Activated naive CD8-positive, alpha-beta T cell treated with anti-CD3 and anti-CD28 coated beads for 36 hours (primary cell): ENCODE measurements around the gene DOLPP1. TPM values are rescaled to one million over a fixed set of nuclear protein-coding genes. Genes with fewer than 3 reads are reported as not detected.
A peak's percentile ranks its signal among the peaks of the same experiment; 100 is the strongest.

ENCODE experiments used
- DNase-seq: peaks from one replicate; pipeline ENCODE4 v3.0.0; 2021
- H3K27ac Mint-ChIP-seq: one replicate; pipeline ENCODE4 v1.8.0; 2022; ENCODE audit warnings: mild to moderate bottlenecking, moderate library complexity, mixed read lengths
- H3K27me3 Mint-ChIP-seq: one replicate; pipeline ENCODE4 v1.8.0; 2022; ENCODE audit warnings: mild to moderate bottlenecking, mixed read lengths
- H3K36me3 Mint-ChIP-seq: one replicate; pipeline ENCODE4 v1.8.0; 2021; ENCODE audit warnings: mild to moderate bottlenecking, mixed read lengths
- H3K4me1 Mint-ChIP-seq: one replicate; pipeline ENCODE4 v1.8.0; 2021; ENCODE audit warnings: mixed read lengths
- H3K4me3 Mint-ChIP-seq: one replicate; pipeline ENCODE4 v1.8.0; 2022; ENCODE audit warnings: mild to moderate bottlenecking, moderate library complexity, mixed read lengths
- H3K9me3 Mint-ChIP-seq: one replicate; pipeline ENCODE4 v1.8.0; 2022; ENCODE audit warnings: mixed read lengths
- total RNA-seq, 2 experiments: library from RNA; stranded (reverse); gene quantifications; one replicate each; pipeline ENCODE4 v1.2.3, GENCODE V29; 2021

DOLPP1 gene
- total RNA-seq, 2 experiments from 2014 or later: 17.7 to 20.8 TPM

GRCh38 chr9:129095908-129096307, 15.0 kb downstream of the DOLPP1 start:
- H3K27me3 Mint-ChIP-seq: no peaks in the 10 kb centered on the region
- no peaks in the 10 kb centered on the region for H3K9me3 Mint-ChIP-seq
- H3K27ac Mint-ChIP-seq: no peak overlapping the region
- DNase-seq: no peak
- no peak overlapping the region for H3K4me3 Mint-ChIP-seq
- H3K4me1 Mint-ChIP-seq: no peaks in the 10 kb centered on the region
- no peaks in the 10 kb centered on the region for H3K36me3 Mint-ChIP-seq

GRCh38 chr9:129097671-129098306, 16.9 kb downstream of the DOLPP1 start:
- H3K27ac Mint-ChIP-seq: no peak overlapping the region

GRCh38 chr9:129098328-129098727, 17.4 kb downstream of the DOLPP1 start:
- H3K27me3 Mint-ChIP-seq: no peaks in the 10 kb centered on the region
- no peak overlapping the region for H3K4me3 Mint-ChIP-seq
- H3K9me3 Mint-ChIP-seq: no peaks in the 10 kb centered on the region
- no peaks in the 10 kb centered on the region for H3K36me3 Mint-ChIP-seq
- H3K27ac Mint-ChIP-seq: no peak overlapping the region
- H3K4me1 Mint-ChIP-seq: no peaks in the 10 kb centered on the region
- DNase-seq: no peak

More at GRCh38 chr9:129097671-129098306, 16.9 kb downstream of the DOLPP1 start:
- no peaks in the 10 kb centered on the region for H3K4me1 Mint-ChIP-seq
- H3K36me3 Mint-ChIP-seq: no peaks in the 10 kb centered on the region
- DNase-seq: no peak
- H3K9me3 Mint-ChIP-seq: no peaks in the 10 kb centered on the region
- H3K27me3 Mint-ChIP-seq: no peaks in the 10 kb centered on the region
- no peak overlapping the region for H3K4me3 Mint-ChIP-seq

- Mint-ChIP-seq H3K9me3 (no peaks in the 10 kb centered on the region), H3K27ac (no peak overlapping the region), H3K27me3 (no peaks in the 10 kb centered on the region), H3K4me3 (no peak overlapping the region), H3K4me1 (no peaks in the 10 kb centered on the region), H3K36me3 (no peaks in the 10 kb centered on the region)
- DNase-seq: no peak
Measured at GRCh38 chr9:129100383-129101169, 19.7 kb downstream of the DOLPP1 start.

GRCh38 chr9:129101279-129101678, 20.4 kb downstream of the DOLPP1 start:
- no peaks in the 10 kb centered on the region for H3K36me3 Mint-ChIP-seq
- no peak for DNase-seq
- no peak overlapping the region for H3K4me3 Mint-ChIP-seq
- H3K27ac Mint-ChIP-seq: no peak overlapping the region
- no peaks in the 10 kb centered on the region for H3K9me3 Mint-ChIP-seq
- no peaks in the 10 kb centered on the region for H3K27me3 Mint-ChIP-seq
- H3K4me1 Mint-ChIP-seq: no peaks in the 10 kb centered on the region

- Mint-ChIP-seq H3K27ac (no peak overlapping the region), H3K4me3 (no peak overlapping the region), H3K4me1 (no peaks in the 10 kb centered on the region), H3K36me3 (no peaks in the 10 kb centered on the region), H3K9me3 (no peaks in the 10 kb centered on the region), H3K27me3 (no peaks in the 10 kb centered on the region)
- DNase-seq: no peak
Measured at GRCh38 chr9:129102095-129102525, 21.2 kb downstream of the DOLPP1 start.

GRCh38 chr9:129102791-129103594, 22.1 kb downstream of the DOLPP1 start:
- Mint-ChIP-seq H3K9me3 (no peaks in the 10 kb centered on the region), H3K4me1 (no peaks in the 10 kb centered on the region), H3K27ac (no peak overlapping the region), H3K36me3 (no peaks in the 10 kb centered on the region), H3K4me3 (no peak overlapping the region), H3K27me3 (no peaks in the 10 kb centered on the region)
- no peak for DNase-seq

- no peaks in the 10 kb centered on the region for H3K27me3 Mint-ChIP-seq
- H3K4me1 Mint-ChIP-seq: no peaks in the 10 kb centered on the region
- H3K36me3 Mint-ChIP-seq: no peaks in the 10 kb centered on the region
- no peak for DNase-seq
- no peak overlapping the region for H3K4me3 Mint-ChIP-seq
- no peak overlapping the region for H3K27ac Mint-ChIP-seq
- no peaks in the 10 kb centered on the region for H3K9me3 Mint-ChIP-seq
Measured at GRCh38 chr9:129103595-129103965, 22.7 kb downstream of the DOLPP1 start.

GRCh38 chr9:129104051-129104450, 23.1 kb downstream of the DOLPP1 start:
- Mint-ChIP-seq H3K36me3 (no peaks in the 10 kb centered on the region), H3K4me3 (no peak overlapping the region), H3K27ac (no peak overlapping the region), H3K9me3 (no peaks in the 10 kb centered on the region), H3K4me1 (no peaks in the 10 kb centered on the region), H3K27me3 (no peaks in the 10 kb centered on the region)
- no peak for DNase-seq

- Mint-ChIP-seq H3K36me3 (no peaks in the 10 kb centered on the region), H3K4me1 (peaks cover 10% of the 10 kb centered on the region), H3K9me3 (no peaks in the 10 kb centered on the region), H3K4me3 (no peak overlapping the region), H3K27ac (no peak overlapping the region), H3K27me3 (no peaks in the 10 kb centered on the region)
- no peak for DNase-seq
Measured at GRCh38 chr9:129105857-129106694, 25.2 kb downstream of the DOLPP1 start.

GRCh38 chr9:129107651-129108050, 26.7 kb downstream of the DOLPP1 start:
- DNase-seq: no peak
- peaks cover 13% of the 10 kb centered on the region for H3K4me1 Mint-ChIP-seq
- no peak overlapping the region for H3K4me3 Mint-ChIP-seq
- H3K36me3 Mint-ChIP-seq: no peaks in the 10 kb centered on the region
- no peaks in the 10 kb centered on the region for H3K27me3 Mint-ChIP-seq
- H3K27ac Mint-ChIP-seq: no peak overlapping the region
- no peaks in the 10 kb centered on the region for H3K9me3 Mint-ChIP-seq

GRCh38 chr9:129108083-129108804, 27.3 kb downstream of the DOLPP1 start:
- no peaks in the 10 kb centered on the region for H3K27me3 Mint-ChIP-seq
- no peak overlapping the region for H3K27ac Mint-ChIP-seq
- H3K4me3 Mint-ChIP-seq: peak overlapping the region; percentile 8
- DNase-seq: no peak
- peaks cover 14% of the 10 kb centered on the region for H3K4me1 Mint-ChIP-seq
- H3K36me3 Mint-ChIP-seq: no peaks in the 10 kb centered on the region
- H3K9me3 Mint-ChIP-seq: no peaks in the 10 kb centered on the region

GRCh38 chr9:129108805-129109536, 28.1 kb downstream of the DOLPP1 start:
- Mint-ChIP-seq H3K27ac (no peak overlapping the region), H3K9me3 (no peaks in the 10 kb centered on the region), H3K36me3 (no peaks in the 10 kb centered on the region), H3K27me3 (no peaks in the 10 kb centered on the region), H3K4me3 (peak overlapping the region; percentile 67), H3K4me1 (peaks cover 21% of the 10 kb centered on the region)
- no peak for DNase-seq

- peaks cover 24% of the 10 kb centered on the region for H3K4me1 Mint-ChIP-seq
- no peak overlapping the region for H3K27ac Mint-ChIP-seq
- no peaks in the 10 kb centered on the region for H3K36me3 Mint-ChIP-seq
- no peak for DNase-seq
- H3K27me3 Mint-ChIP-seq: no peaks in the 10 kb centered on the region
- no peaks in the 10 kb centered on the region for H3K9me3 Mint-ChIP-seq
- H3K4me3 Mint-ChIP-seq: peak overlapping the region; percentile 67
Measured at GRCh38 chr9:129109537-129109903, 28.6 kb downstream of the DOLPP1 start.
